ENCODE results near the gene CSAD. TPM values are rescaled to one million over a fixed set of nuclear protein-coding genes. Genes with fewer than 3 reads are reported as not detected.
A peak's percentile ranks its signal among the peaks of the same experiment; 100 is the strongest.

Gene CSAD
- total RNA-seq, 2 donors from 2014 or later = 70.8 to 89.5 TPM

- Histone ChIP-seq H3K4me1 (ENCODE audit: control insufficient read depth in 1 of 2, low read depth in 2 of 2) (peaks cover 15 to 44% of the 10 kb centered on the region in 2 donors), H3K27ac (no peak overlapping the region), H3K4me3 (no peak overlapping the region), H3K9me3 (no peaks in the 10 kb centered on the region), H3K36me3 (peaks cover 47% of the 10 kb centered on the region), H3K27me3 (replicated peaks; ENCODE audit: insufficient read depth) (no peaks in the 10 kb centered on the region)
- ATAC-seq (ENCODE audit: insufficient number of reproducible peaks, low FRiP score, low read depth) (no peak), DNase-seq (ENCODE audit: low spot score) (no peak)
- TF ChIP-seq CTCF (IDR thresholded peaks at IDR 0.05) = no peak
Measured at GRCh38 chr12:53212931-53213330, 32.2 kb upstream of the CSAD start.

- H3K9me3 ChIP-seq = no peaks in the 10 kb centered on the region
- no peak overlapping the region for H3K27ac ChIP-seq
- ATAC-seq (ENCODE audit: insufficient number of reproducible peaks, low FRiP score, low read depth) (no peak), DNase-seq (ENCODE audit: low spot score) (no peak)
- TF ChIP-seq CTCF (IDR thresholded peaks at IDR 0.05) = no peak
- no peak overlapping the region for H3K4me3 ChIP-seq
- H3K27me3 ChIP-seq (replicated peaks; ENCODE audit: insufficient read depth) = no peaks in the 10 kb centered on the region
- H3K4me1 ChIP-seq (ENCODE audit: control insufficient read depth in 1 of 2, low read depth in 2 of 2) = peaks cover 3 to 32% of the 10 kb centered on the region in 2 donors
- peaks cover 47% of the 10 kb centered on the region for H3K36me3 ChIP-seq
Measured at GRCh38 chr12:53211476-53212381, 31.0 kb upstream of the CSAD start.

- TF ChIP-seq CTCF (IDR thresholded peaks at IDR 0.05) = no peak
Measured at GRCh38 chr12:53210843-53211242, 30.1 kb upstream of the CSAD start.

GRCh38 chr12:53208877-53209463 is 28.2 kb upstream of the CSAD start:
- peak overlapping the region; percentile 41 for H3K4me3 ChIP-seq
- ATAC-seq (ENCODE audit: insufficient number of reproducible peaks, low FRiP score, low read depth) (no peak), DNase-seq (ENCODE audit: low spot score) (no peak)
- no peaks in the 10 kb centered on the region for H3K9me3 ChIP-seq
- no peak for TF ChIP-seq CTCF (IDR thresholded peaks at IDR 0.05)
- H3K27ac ChIP-seq = no peak overlapping the region
- peaks cover 3 to 9% of the 10 kb centered on the region in 2 donors for H3K4me1 ChIP-seq (ENCODE audit: control insufficient read depth in 1 of 2, low read depth in 2 of 2)
- peaks cover 35% of the 10 kb centered on the region for H3K36me3 ChIP-seq
- H3K27me3 ChIP-seq (replicated peaks; ENCODE audit: insufficient read depth) = no peaks in the 10 kb centered on the region

More at GRCh38 chr12:53210843-53211242, 30.1 kb upstream of the CSAD start:
- Histone ChIP-seq H3K9me3 (no peaks in the 10 kb centered on the region), H3K4me1 (ENCODE audit: control insufficient read depth in 1 of 2, low read depth in 2 of 2) (peaks cover 3 to 23% of the 10 kb centered on the region in 2 donors), H3K4me3 (no peak overlapping the region), H3K36me3 (peaks cover 47% of the 10 kb centered on the region), H3K27me3 (replicated peaks; ENCODE audit: insufficient read depth) (no peaks in the 10 kb centered on the region), H3K27ac (no peak overlapping the region)
- ATAC-seq (ENCODE audit: insufficient number of reproducible peaks, low FRiP score, low read depth) (no peak), DNase-seq (ENCODE audit: low spot score) (no peak)

GRCh38 chr12:53208435-53208834 is 27.7 kb upstream of the CSAD start:
- no peak for ATAC-seq (ENCODE audit: insufficient number of reproducible peaks, low FRiP score, low read depth)
- no peaks in the 10 kb centered on the region for H3K27me3 ChIP-seq (replicated peaks; ENCODE audit: insufficient read depth)
- H3K4me3 ChIP-seq = no peak overlapping the region
- H3K4me1 ChIP-seq (ENCODE audit: control insufficient read depth in 1 of 2, low read depth in 2 of 2) = peaks cover 3 to 9% of the 10 kb centered on the region in 2 donors
- no peak for TF ChIP-seq CTCF (IDR thresholded peaks at IDR 0.05)
- no peaks in the 10 kb centered on the region for H3K9me3 ChIP-seq
- peaks cover 30% of the 10 kb centered on the region for H3K36me3 ChIP-seq
- no peak overlapping the region for H3K27ac ChIP-seq
- no peak for DNase-seq (ENCODE audit: low spot score)

Data from thoracic aorta (tissue), 2 donors.